Uterus (tissue), 2 donors: ENCODE results near the gene ITIH1.

Experiments used
- POLR2A ChIP-seq, 2 donors: fragments of 450-650 bp; IDR thresholded peaks; one replicate each; pipeline ENCODE4 v1.6.1; 2016; ENCODE audit warnings: antibody characterized with exemption in 2 of 2, mild to moderate bottlenecking in 1 of 2, moderate library complexity in 1 of 2
- TF ChIP-seq, protein P1 (sequence below), 4 experiments: fragments of 200-600 bp in 2 of 4; fragments of 450-650 bp in 2 of 4; sonication (generic) in 2 of 4; IDR thresholded peaks; one replicate each; pipeline ENCODE4 v1.5.1; 2016 to 2019; ENCODE audit warnings: antibody characterized with exemption in 4 of 4, mild to moderate bottlenecking in 2 of 4, moderate library complexity in 1 of 4

DNA sequence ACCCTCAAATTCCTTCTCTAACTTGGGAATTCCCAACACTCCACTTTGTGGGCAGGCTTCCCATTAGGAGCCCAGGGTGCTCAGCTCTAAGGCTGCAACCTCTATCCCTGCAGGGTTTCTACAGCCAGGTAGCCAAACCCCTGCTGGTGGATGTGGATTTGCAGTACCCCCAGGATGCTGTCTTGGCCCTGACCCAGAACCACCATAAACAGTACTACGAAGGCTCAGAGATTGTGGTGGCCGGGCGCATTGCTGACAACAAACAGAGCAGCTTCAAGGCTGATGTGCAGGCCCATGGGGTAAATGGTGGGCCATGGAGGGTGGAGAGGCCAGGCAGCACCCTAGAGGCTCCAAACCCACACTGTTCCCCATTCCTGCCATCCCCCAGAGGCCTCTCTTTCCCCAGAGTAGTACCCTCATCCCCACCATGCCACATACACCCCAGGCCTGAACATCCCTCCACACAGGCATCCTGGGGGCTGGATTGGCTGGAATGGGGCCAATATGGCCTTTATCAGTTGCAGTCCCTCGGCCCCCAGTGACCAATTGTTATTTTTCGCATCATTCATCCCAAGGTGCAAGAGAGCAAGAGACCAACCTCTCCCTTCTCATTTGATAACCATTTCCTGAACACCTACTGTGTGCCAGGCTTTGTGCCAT, 7.7 kb downstream of the ITIH1 start:
- TF ChIP-seq, protein P1, sequence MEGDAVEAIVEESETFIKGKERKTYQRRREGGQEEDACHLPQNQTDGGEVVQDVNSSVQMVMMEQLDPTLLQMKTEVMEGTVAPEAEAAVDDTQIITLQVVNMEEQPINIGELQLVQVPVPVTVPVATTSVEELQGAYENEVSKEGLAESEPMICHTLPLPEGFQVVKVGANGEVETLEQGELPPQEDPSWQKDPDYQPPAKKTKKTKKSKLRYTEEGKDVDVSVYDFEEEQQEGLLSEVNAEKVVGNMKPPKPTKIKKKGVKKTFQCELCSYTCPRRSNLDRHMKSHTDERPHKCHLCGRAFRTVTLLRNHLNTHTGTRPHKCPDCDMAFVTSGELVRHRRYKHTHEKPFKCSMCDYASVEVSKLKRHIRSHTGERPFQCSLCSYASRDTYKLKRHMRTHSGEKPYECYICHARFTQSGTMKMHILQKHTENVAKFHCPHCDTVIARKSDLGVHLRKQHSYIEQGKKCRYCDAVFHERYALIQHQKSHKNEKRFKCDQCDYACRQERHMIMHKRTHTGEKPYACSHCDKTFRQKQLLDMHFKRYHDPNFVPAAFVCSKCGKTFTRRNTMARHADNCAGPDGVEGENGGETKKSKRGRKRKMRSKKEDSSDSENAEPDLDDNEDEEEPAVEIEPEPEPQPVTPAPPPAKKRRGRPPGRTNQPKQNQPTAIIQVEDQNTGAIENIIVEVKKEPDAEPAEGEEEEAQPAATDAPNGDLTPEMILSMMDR (IDR thresholded peaks at IDR 0.05): no peak
- no peak for TF ChIP-seq POLR2A (IDR thresholded peaks at IDR 0.05)
